ENCODE measurements around the gene SLC12A5.

SLC12A5 gene

GRCh38 chr20:46104262-46104661 is 75.2 kb downstream of the SLC12A5 start:
- ChIA-PET CTCF (interaction anchor here (1.0 to 1.8 kb wide), 2 partner anchors 12 to 81 kb away, joined by 4 to 6 read pairs; no protein-coding TSS in a partner anchor), POLR2A (no interaction called here)
- H3K36me3 ChIP-seq (ENCODE audit: control insufficient read depth in 2 of 2, insufficient read depth in 1 of 2, low read length in 2 of 2) = no peaks in the 10 kb centered on the region
- no peak overlapping the region for H3K4me3 ChIP-seq (ENCODE audit: low read depth, low read length)
- no peak for TF ChIP-seq PRDM10 (tag by site-specific recombination; IDR thresholded peaks at IDR 0.05)
- TF ChIP-seq ZFHX2 (tag by site-specific recombination; conservative IDR thresholded peaks at IDR 0.05) = no peak
- no peak for TF ChIP-seq ZNF274 (IDR thresholded peaks at IDR 0.05; ENCODE audit: low read length)
- TF ChIP-seq ZNF274 (tag by site-specific recombination; IDR thresholded peaks at IDR 0.05; ENCODE audit: borderline replicate concordance) = no peak
- no peak for TF ChIP-seq ZNF837 (tag by site-specific recombination; IDR thresholded peaks at IDR 0.05)
- TF ChIP-seq SP3 (tag by site-specific recombination; IDR thresholded peaks at IDR 0.05) = no peak
- no peak for TF ChIP-seq ZNF501 (tag by site-specific recombination; IDR thresholded peaks at IDR 0.05)
- no peak for TF ChIP-seq ZNF266 (tag by site-specific recombination; IDR thresholded peaks at IDR 0.05; ENCODE audit: low read depth)
- H3K27ac ChIP-seq (ENCODE audit: extremely low read depth, low read depth, low read length) = no peak overlapping the region
- H3K9me3 ChIP-seq (ENCODE audit: control insufficient read depth, insufficient read depth, low read depth, low read length) = no peaks in the 10 kb centered on the region
- H3K4me1 ChIP-seq (ENCODE audit: control insufficient read depth, insufficient read depth, low read length) = no peaks in the 10 kb centered on the region

- POLR2A ChIA-PET = no interaction called here
- Histone ChIP-seq H3K9me3 (ENCODE audit: control insufficient read depth, insufficient read depth, low read depth, low read length) (no peaks in the 10 kb centered on the region), H3K4me1 (ENCODE audit: control insufficient read depth, insufficient read depth, low read length) (no peaks in the 10 kb centered on the region), H3K27ac (ENCODE audit: extremely low read depth, low read depth, low read length) (no peak overlapping the region), H3K4me3 (ENCODE audit: low read depth, low read length) (no peak overlapping the region), H3K36me3 (ENCODE audit: control insufficient read depth in 2 of 2, insufficient read depth in 1 of 2, low read length in 2 of 2) (no peaks in the 10 kb centered on the region)
- CTCF ChIA-PET = interaction anchor here (1.0 kb wide), 1 partner anchor 22 kb away, joined by 5 read pairs; no protein-coding TSS in a partner anchor
- no peak for TF ChIP-seq ZNF624 (tag by site-specific recombination; IDR thresholded peaks at IDR 0.05)
- TF ChIP-seq ZNF514 (tag by site-specific recombination; IDR thresholded peaks at IDR 0.05) = no peak
- no peak for TF ChIP-seq ZNF362 (tag by site-specific recombination; IDR thresholded peaks at IDR 0.05)
- TF ChIP-seq ZNF239 (tag by site-specific recombination; IDR thresholded peaks at IDR 0.05) = no peak
- no peak for TF ChIP-seq ZBTB44 (tag by site-specific recombination; IDR thresholded peaks at IDR 0.05)
- no peak for TF ChIP-seq ZNF626 (tag by site-specific recombination; IDR thresholded peaks at IDR 0.05)
- TF ChIP-seq ZNF423 (tag by site-specific recombination; IDR thresholded peaks at IDR 0.05) = no peak
- TF ChIP-seq ZNF518A (tag by site-specific recombination; conservative IDR thresholded peaks at IDR 0.05; ENCODE audit: low read depth) = no peak
- TF ChIP-seq ZNF132 (tag by site-specific recombination; IDR thresholded peaks at IDR 0.05; ENCODE audit: borderline replicate concordance) = no peak
- TF ChIP-seq SCRT1 (tag by site-specific recombination; IDR thresholded peaks at IDR 0.05; ENCODE audit: borderline replicate concordance) = no peak
- TF ChIP-seq CTCF (tag by site-specific recombination; IDR thresholded peaks at IDR 0.05) = no peak
- no peak for TF ChIP-seq KLF7 (tag by site-specific recombination; IDR thresholded peaks at IDR 0.05; ENCODE audit: borderline replicate concordance)
- no peak for TF ChIP-seq ZNF664 (tag by site-specific recombination; IDR thresholded peaks at IDR 0.05)
- TF ChIP-seq BCL11A (tag by site-specific recombination; IDR thresholded peaks at IDR 0.05; ENCODE audit: low read depth) = no peak
- no peak for TF ChIP-seq ZNF10 (tag by site-specific recombination; IDR thresholded peaks at IDR 0.05)
These were observed 78.0 kb downstream of the SLC12A5 start for GRCh38 chr20:46107061-46107460.
